Renal cortex interstitium (tissue), 11 donors: ENCODE results near the gene PPT1. TPM values are rescaled to one million over a fixed set of nuclear protein-coding genes. Genes with fewer than 3 reads are reported as not detected.

ENCODE experiments used
- DNase-seq, 11 donors: peaks; one replicate each; pipeline ENCODE4 v3.0.0-alpha.2; 2013; ENCODE audit warnings: low read depth in 9 of 11, low spot score in 4 of 11; ENCODE audit errors: extremely low read depth in 1 of 11
- polyA plus RNA-seq, 3 donors: library from polyadenylated mRNA; unstranded; fragments of 120-200 nt; gene quantifications; one replicate each; pipeline ENCODE4 v1.2.1, GENCODE V29; 2013; ENCODE audit not compliant: insufficient read length in 3 of 3

The PPT1 gene
- polyA plus RNA-seq, 3 donors: 103 to 118 (median 111) TPM

- DNase-seq: no peak
These were observed 32.1 kb downstream of the PPT1 start for GRCh38 chr1:40064797-40065499.

GRCh38 chr1:40059960-40060750 is 36.9 kb downstream of the PPT1 start:
- DNase-seq: no peak

- DNase-seq: no peak
These were observed 37.6 kb downstream of the PPT1 start for GRCh38 chr1:40059338-40059959.

GRCh38 chr1:40058453-40059337 is 38.4 kb downstream of the PPT1 start:
- no peak for DNase-seq

- DNase-seq: no peak
These were observed 39.0 kb downstream of the PPT1 start for GRCh38 chr1:40058097-40058452.

GRCh38 chr1:40057310-40058030 is 39.6 kb downstream of the PPT1 start:
- DNase-seq: no peak

GRCh38 chr1:40056519-40057309 is 40.3 kb downstream of the PPT1 start:
- DNase-seq: no peak

GRCh38 chr1:40053138-40053887 is 43.7 kb downstream of the PPT1 start:
- DNase-seq: no peak

GRCh38 chr1:40050863-40051262 is 46.2 kb downstream of the PPT1 start:
- DNase-seq: no peak

- DNase-seq: no peak
These were observed 47.3 kb downstream of the PPT1 start for GRCh38 chr1:40049725-40050124.

- DNase-seq: no peak
These were observed 49.3 kb downstream of the PPT1 start for GRCh38 chr1:40047769-40048168.

GRCh38 chr1:40047276-40047675 is 49.8 kb downstream of the PPT1 start:
- DNase-seq: no peak

GRCh38 chr1:40045766-40046165 is 51.3 kb downstream of the PPT1 start:
- no peak for DNase-seq

- no peak for DNase-seq
These were observed 51.9 kb downstream of the PPT1 start for GRCh38 chr1:40045182-40045581.

GRCh38 chr1:40044110-40044509 is 52.9 kb downstream of the PPT1 start:
- DNase-seq: no peak

- no peak for DNase-seq
These were observed 54.7 kb downstream of the PPT1 start for GRCh38 chr1:40042341-40042740.

- no peak for DNase-seq
These were observed 55.6 kb downstream of the PPT1 start for GRCh38 chr1:40041466-40041838.
